NCI-H2081 treated with DMSO at 0.1 percent for 48 hours (cell line): ENCODE measurements around the gene LPAR5.

Experiments
- DNase-seq: peaks from one replicate; lab custom pipeline; 2025; lab: John Stamatoyannopoulos, UW

Gene LPAR5

GRCh38 chr12:6638305-6638704 lies 2.5 kb upstream of the LPAR5 start:
- no peak for DNase-seq

DNA sequence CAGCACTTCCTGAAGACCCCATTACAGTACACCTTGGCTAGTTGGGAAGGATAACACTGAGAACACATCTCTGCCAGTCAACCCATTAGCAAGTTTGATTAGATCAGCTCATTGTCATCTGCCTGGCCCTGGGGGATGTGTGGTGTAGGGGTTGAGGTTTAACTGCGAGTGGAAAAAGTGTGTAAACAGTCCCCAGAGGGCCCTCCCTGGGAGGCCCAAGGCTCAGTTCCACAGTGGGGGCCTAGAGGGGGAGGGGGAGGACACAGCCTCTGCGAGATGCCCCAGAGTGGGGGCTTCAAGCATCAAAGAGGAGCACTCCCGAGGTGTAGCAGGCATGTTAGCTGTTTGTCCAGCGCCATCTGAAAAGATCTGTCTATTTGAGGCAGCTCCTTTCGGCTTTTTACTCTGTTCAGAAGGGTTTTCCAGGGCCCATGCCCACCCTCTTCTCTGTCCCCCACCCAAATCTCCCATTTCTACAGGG lies 344 bp downstream of the LPAR5 start:
- DNase-seq: no peak

DNA sequence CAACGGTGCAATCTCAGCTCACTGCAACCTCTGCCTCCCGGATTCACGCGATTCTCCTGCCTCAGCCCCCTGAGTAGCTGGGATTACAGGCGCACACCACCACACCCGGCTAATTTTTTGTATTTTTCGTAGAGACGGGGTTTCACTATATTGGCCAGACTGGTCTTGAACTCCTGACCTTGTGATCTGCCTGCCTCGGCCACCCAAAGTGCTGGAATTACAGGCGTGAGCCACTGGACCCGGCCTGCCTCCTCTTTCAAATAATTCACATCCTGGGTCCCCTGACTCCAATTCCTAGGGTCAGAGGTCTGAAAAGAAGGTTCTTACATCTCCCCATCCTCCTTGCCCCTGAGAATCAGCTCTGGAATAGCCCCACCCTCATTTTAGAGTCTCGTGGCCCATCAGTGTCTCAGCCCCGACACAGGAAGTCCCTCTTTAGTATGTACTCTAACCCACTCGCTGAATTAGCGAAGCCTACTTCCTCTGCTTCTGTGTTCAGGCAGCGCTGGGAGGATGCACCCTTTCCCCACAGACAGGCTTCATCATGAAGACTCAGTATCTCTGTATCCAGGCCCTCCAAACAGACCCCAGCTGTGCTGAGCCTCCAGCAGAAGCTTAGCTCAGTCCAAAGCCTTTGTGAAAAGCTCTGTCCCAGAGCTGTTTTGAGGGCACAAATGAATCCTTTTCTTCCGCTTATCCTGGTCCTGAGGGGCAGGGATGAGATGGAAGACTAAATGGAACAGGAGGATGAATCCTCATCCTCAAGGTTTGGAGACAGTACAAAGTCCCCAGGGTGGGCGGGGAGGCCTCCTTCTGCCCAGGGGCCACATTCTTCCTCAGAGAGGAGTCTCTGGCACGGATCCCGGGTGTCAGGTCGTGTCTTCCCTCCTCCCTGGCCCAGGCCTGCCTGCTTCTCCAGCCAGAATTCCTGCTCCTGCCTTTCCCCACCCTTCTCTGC lies 3.5 kb downstream of the LPAR5 start:
- no peak for DNase-seq

DNA sequence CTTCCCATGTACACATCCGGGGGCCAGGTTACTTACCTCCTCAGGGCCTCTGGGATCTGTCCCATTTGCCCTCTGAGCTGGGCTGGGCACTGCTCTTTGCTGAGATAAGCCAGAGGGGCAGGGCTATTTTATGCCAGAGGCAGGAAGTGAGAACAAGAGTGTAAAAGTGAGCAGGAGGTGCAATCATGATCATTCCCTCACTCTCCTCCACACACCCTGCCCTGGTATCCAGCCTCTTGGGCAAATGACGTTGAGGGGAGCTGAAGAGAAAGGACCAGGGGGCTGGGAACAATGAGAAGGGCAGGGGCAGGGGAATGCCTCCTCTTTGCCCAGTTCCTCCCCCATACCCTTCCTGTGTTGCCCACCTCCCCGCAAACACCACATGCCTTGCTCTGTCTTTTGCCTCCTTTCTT lies 4.2 kb downstream of the LPAR5 start:
- DNase-seq: no peak

DNA sequence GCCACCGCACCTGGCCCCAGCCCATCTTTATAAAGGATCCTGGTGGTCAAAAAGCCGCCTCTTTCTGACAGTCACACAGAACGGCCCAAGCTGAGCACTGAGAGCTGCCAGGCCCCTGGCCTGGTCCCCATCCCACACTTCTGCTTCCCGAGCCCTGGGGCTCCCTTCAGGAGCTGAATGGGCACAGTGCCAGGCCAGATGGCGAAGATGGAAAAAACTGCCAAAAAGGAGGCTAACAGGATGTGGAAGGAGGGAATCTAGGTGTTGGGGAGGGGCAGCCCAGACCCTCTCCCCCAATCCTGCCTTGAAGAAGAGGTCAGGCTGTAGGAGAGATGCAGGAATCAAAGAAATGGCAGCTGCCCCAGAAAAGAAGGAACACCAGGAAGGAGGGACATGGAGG lies 5.0 kb downstream of the LPAR5 start:
- no peak for DNase-seq

GRCh38 chr12:6627616-6628015 lies 8.1 kb downstream of the LPAR5 start:
- DNase-seq: no peak

GRCh38 chr12:6626654-6627283 lies 9.0 kb downstream of the LPAR5 start:
- DNase-seq: no peak

DNA sequence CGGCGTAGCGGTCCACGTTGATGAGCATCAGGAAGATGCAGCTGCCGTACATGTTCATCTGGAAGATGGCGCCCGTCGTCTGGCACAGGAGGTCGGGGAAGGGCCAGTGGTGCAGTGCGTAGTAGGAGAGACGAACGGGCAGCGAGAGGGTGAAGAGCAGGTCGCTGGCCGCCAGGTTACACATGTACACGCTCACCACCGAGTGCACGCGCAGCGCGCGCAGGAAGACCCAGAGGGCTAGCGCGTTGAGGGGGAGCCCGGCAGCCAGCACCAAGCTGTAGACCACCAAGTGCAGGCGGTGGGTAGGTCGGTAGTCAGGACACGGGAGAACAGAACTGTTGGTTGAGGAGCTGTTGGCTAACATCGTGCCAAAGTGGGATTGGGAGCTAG lies 14.9 kb downstream of the LPAR5 start:
- no peak for DNase-seq

GRCh38 chr12:6620137-6620884 lies 15.4 kb downstream of the LPAR5 start:
- DNase-seq: no peak

DNA sequence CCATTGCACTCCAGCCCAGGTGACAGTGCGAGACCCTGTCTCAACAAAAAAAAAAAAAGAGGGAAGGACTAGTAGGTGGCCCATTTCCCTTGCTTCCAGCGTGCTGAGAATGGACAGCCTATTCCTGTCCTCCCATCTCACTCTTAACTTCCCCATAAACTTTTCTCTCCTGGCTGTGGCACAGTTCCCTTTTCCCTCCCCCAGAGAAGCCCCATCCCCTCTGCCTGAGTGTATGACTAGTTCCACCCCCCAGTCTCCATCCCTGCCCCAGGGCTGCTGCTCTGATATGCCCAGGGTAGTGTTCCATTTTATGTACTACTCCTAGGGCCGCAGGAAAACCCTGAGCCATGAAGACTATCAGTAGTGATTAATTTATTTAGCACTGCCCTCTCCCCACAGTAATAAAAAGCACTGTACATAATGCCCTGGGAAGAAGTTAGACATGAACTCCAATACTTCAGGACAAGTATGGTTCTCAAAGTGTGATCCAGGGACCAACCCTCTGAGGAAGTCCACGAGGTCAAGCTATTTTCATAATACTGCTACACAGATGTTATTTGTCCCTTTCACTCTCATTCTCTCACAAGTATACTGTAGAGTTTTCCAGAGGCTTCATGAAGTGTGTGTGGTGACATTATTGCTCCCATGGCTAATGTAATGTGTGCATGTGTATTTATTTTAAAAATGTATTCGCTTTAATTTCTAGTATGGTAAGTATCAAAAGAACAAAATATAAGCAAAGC lies 17.1 kb downstream of the LPAR5 start:
- DNase-seq: no peak

GRCh38 chr12:6615802-6616201 lies 20.0 kb downstream of the LPAR5 start:
- no peak for DNase-seq

DNA sequence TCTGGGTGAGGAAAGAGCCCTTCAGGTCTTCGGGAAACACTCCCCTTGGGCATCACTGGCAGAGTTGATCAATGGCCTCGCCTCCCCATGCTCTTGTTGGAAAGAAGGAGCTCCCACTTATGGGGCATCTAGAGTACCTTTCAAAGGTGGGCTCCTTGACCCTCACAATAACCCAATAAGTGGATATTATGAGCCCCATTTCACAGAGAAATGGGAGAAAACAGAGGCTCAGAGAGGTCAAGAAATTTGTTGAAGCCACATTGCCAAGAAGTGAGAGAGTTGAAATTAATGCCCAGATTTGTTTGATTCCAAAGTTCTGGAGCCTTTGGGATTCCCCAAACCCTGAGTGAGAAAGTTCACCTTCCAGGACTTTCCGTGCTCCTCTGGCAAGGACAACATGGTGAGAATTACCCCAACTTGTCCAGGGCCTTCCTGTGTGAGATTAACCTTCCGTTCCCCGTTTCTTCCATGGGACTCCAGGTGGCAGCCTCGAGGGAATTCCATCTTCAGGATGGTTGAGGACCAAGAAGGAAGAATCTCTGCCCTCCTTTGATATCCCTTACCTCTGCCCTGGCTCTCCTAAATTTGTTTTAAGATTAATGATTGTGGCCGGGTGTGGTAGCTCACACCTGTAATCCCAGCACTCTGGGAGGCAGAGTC lies 21.1 kb downstream of the LPAR5 start:
- no peak for DNase-seq

- peak; percentile 90 for DNase-seq
These were observed 21.8 kb downstream of the LPAR5 start for GRCh38 chr12:6613776-6614512.

- peak; percentile 67 for DNase-seq
These were observed 22.6 kb downstream of the LPAR5 start for GRCh38 chr12:6613015-6613775.

DNA sequence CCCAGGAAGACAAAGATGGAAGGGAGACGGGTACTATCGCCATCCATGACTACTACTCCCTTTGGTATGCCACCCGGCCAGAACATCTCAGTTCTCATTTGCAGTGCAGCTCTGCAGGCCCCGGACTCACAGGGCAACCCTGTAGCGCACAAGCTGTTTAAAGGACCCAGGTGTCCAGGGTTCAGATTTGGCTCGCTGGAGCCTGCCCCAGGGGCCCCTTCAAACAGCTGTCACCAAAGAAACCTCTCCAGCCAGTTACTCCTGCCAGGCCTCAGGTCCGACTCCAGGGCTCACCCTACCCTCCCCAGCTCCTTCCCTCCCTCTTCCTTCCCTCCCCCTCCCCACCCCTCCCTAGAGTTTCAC lies 23.1 kb downstream of the LPAR5 start:
- DNase-seq: no peak

GRCh38 chr12:6612247-6612646 lies 23.5 kb downstream of the LPAR5 start:
- no peak for DNase-seq

DNA sequence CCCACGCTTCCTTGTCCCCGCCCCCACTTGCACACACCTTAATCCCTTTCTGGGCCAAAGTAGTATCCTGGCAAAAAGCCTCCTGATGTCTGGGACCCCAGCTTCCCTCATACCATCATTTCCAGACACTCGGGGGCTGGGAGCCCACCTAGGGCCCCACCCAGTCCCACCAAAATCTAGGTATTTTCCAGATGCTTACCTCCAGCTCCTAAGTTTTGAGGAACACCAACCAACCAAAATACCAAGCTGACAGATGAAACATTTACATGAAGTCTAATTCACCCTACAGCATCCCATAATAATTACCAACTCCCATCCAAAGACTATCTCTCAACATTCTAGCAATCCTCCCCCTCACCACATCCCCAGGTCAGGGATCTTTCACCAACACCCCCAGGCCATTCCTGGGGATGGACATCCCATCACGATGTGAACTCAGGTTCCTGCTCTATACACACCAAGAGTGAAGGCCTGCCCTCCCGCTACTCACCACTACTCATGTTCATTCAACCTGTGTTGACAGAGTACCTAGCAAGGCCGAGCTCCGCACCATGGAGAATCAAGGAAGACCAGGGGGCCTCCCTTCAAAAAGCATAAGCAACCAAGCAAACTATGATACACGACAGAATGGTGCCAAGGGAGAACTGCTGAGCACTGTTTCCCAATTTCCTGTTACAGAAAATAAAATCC lies 27.0 kb downstream of the LPAR5 start:
- DNase-seq: no peak

DNA sequence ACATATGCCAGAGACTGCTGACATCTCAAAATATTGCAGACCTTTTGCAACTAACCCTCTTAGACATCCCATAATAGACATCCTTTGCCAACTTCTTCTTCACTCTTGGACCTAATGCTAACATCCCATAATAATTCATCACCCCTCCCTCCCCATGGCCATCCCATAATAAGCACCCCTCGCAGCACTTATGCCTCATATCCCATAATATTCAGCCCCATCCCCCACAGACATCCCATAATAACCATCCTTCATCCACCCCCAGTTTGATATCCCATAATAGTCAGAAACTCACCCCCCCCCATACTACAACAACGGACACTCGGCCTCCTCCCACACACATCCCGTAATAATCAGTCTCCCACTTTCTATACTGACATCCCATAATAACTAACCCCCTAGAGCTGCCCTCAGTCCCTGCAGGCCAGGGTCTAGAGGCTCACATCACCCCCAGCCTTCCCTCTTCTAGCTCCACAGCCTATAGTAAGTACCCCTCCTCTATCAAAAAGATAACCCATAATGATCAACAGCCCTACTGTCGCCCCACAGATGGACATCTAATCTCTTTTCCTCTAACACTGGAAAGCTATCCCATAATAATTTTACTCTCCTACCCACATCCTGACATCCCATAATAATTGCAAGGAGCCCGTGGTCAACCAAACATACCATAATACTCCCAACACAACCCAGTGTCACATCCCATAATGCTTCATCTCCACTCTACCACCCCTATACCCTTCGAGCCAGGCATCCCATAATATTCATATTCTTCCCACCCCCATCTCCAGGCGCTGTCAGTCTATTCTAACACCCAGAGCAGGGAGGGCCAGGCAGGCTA lies 27.8 kb downstream of the LPAR5 start:
- DNase-seq: peak; percentile 59
